Measurements from ENCODE around the gene CFB. TPM values are rescaled to one million over a fixed set of nuclear protein-coding genes. Genes with fewer than 3 reads are reported as not detected.

Gene CFB
- total and polyA plus RNA-seq, 2 of the 4 experiments (the other 2 are of a cell fraction) = 1.8 to 6.1 TPM

- ATAC-seq (ENCODE audit: low read depth) = no peak
- H4K20me1 ChIP-seq (ENCODE audit: insufficient read depth, low read length) = no peaks in the 10 kb centered on the region
- no peak overlapping the region for H2BK15ac ChIP-seq (ENCODE audit: low read depth, low read length)
- no peak overlapping the region for H3K9ac ChIP-seq (ENCODE audit: low read depth, low read length)
- peak overlapping the region; percentile 29 for H2AFZ ChIP-seq (replicated peaks; ENCODE audit: low read length, poor library complexity)
- TF ChIP-seq RFX5 (IDR thresholded peaks at IDR 0.05; ENCODE audit: low read depth, low read length) (no peak), CTCF (conservative IDR thresholded peaks at IDR 0.05; ENCODE audit: low read depth, low read length) (no peak), CHD1 (IDR thresholded peaks at IDR 0.05; ENCODE audit: low read depth, low read length) (no peak), CEBPB (IDR thresholded peaks at IDR 0.05; ENCODE audit: low read depth, low read length) (no peak), MAFK (IDR thresholded peaks at IDR 0.05; ENCODE audit: low read depth, low read length) (no peak), POLR2A (IDR thresholded peaks at IDR 0.05; ENCODE audit: low read depth, low read length) (no peak), MAZ (IDR thresholded peaks at IDR 0.05; ENCODE audit: borderline replicate concordance, low read depth, low read length) (no peak), RAD21 (IDR thresholded peaks at IDR 0.05; ENCODE audit: low read length) (no peak), MXI1 (IDR thresholded peaks at IDR 0.05; ENCODE audit: borderline replicate concordance, low read depth, low read length) (no peak), NFE2L2 (IDR thresholded peaks at IDR 0.05; ENCODE audit: low read depth, low read length) (no peak), RCOR1 (IDR thresholded peaks at IDR 0.05; ENCODE audit: insufficient replicate concordance, low read length) (no peak)
- TF ChIP-seq, protein P1, sequence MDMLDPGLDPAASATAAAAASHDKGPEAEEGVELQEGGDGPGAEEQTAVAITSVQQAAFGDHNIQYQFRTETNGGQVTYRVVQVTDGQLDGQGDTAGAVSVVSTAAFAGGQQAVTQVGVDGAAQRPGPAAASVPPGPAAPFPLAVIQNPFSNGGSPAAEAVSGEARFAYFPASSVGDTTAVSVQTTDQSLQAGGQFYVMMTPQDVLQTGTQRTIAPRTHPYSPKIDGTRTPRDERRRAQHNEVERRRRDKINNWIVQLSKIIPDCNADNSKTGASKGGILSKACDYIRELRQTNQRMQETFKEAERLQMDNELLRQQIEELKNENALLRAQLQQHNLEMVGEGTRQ (IDR thresholded peaks at IDR 0.05; ENCODE audit: low read depth, low read length) = no peak
- no peak overlapping the region for H2BK120ac ChIP-seq (ENCODE audit: low read depth, low read length)
- intact Hi-C loops (cut with micrococcal nuclease) (no loop called here), in situ Hi-C loops (cut with MboI; ENCODE audit: low sequenced_read_pairs) (no loop called here), dilution Hi-C loops (cut with HindIII; ENCODE audit: low sequenced_read_pairs, unreplicated experiment) (no loop called here)
- peaks cover 3% of the 10 kb centered on the region; the same call in 1 of the 2 replicates for H3K27me3 ChIP-seq (ENCODE audit: control insufficient read depth, insufficient read depth, low read length)
- no peak overlapping the region for H3K18ac ChIP-seq (ENCODE audit: low read depth, low read length)
- no peak overlapping the region for H2BK5ac ChIP-seq (ENCODE audit: low read depth, low read length, poor library complexity, severe bottlenecking)
- no peak for DNase-seq
- no peak overlapping the region for H4K91ac ChIP-seq (ENCODE audit: insufficient read depth, low read depth, low read length)
- H2AK5ac ChIP-seq (ENCODE audit: low read depth, low read length) = no peak overlapping the region
- ChIA-PET POLR2A (ENCODE audit: unreplicated experiment) (no interaction called here), CTCF (no interaction called here)
- 0 out of 2 replicates have a peak, but pooled peaks cover 3% of the 10 kb centered on the region for H3K9me1 ChIP-seq (ENCODE audit: insufficient read depth, low read length)
- no peak overlapping the region for H4K8ac ChIP-seq (ENCODE audit: low read depth in 2 of 2, low read length in 2 of 2)
- peaks cover 1% of the 10 kb centered on the region; the same call in 1 of the 2 replicates for H3K4me1 ChIP-seq (ENCODE audit: control insufficient read depth, insufficient read depth, low read length)
- no peak overlapping the region for H4K5ac ChIP-seq (ENCODE audit: low read depth, low read length)
- no peak overlapping the region for H3K23ac ChIP-seq (ENCODE audit: low read depth, low read length)
- H3K27ac ChIP-seq (ENCODE audit: insufficient read depth, low read length) = no peak overlapping the region
- no peaks in the 10 kb centered on the region for H3K79me1 ChIP-seq (ENCODE audit: low read depth in 1 of 2, low read length in 2 of 2)
- no TSS peak for BruUV-seq (replicated peaks)
- H3K14ac ChIP-seq (replicated peaks; ENCODE audit: low read depth, low read length) = no peak overlapping the region
- H3K4me2 ChIP-seq (ENCODE audit: low read depth, low read length) = no peak overlapping the region
- no peak overlapping the region for H2BK20ac ChIP-seq (ENCODE audit: low read depth, low read length)
- no peaks in the 10 kb centered on the region for H3K9me3 ChIP-seq (ENCODE audit: control insufficient read depth, insufficient read depth, low read length)
- H3K36me3 ChIP-seq (ENCODE audit: control insufficient read depth, insufficient read depth, low read length) = no peaks in the 10 kb centered on the region
- 62% methylated on average over 7 of the region's 9 CpGs; no CpG with 5 or more reads in 1 of the 2 experiments for WGBS, 2 experiments (ENCODE audit: extremely low coverage in 2 of 2, insufficient read length in 1 of 2)
- no peak overlapping the region for H3K56ac ChIP-seq (ENCODE audit: extremely low read depth, insufficient read depth, low read length)
- no peak overlapping the region for H3K4ac ChIP-seq (ENCODE audit: low read depth, low read length)
- H3K4me3 ChIP-seq (ENCODE audit: insufficient read depth, low read depth, low read length) = no peak overlapping the region
- H2AK9ac ChIP-seq (replicated peaks; ENCODE audit: low read depth, low read length, poor library complexity) = no peak overlapping the region
These were observed 17.3 kb upstream of the CFB start for GRCh38 chr6:31928672-31928939.

Measured in IMR-90 (cell line).